ENCODE data around the gene NRGN. TPM values are rescaled to one million over a fixed set of nuclear protein-coding genes. Genes with fewer than 3 reads are reported as not detected.

The NRGN gene
- total RNA-seq, 1 experiment from 2014 or later, result 7.8 TPM

- Mint-ChIP-seq H3K4me3 (ENCODE audit: unreplicated experiment) (no peak overlapping the region), H3K36me3 (ENCODE audit: insufficient read depth, unreplicated experiment) (no peaks in the 10 kb centered on the region), H3K4me1 (ENCODE audit: low read depth, unreplicated experiment) (peaks cover 6% of the 10 kb centered on the region), H3K27ac (ENCODE audit: unreplicated experiment) (no peak overlapping the region), H3K27me3 (ENCODE audit: insufficient read depth, unreplicated experiment) (peaks cover 43% of the 10 kb centered on the region), H3K9me3 (ENCODE audit: unreplicated experiment) (no peaks in the 10 kb centered on the region)
- Histone ChIP-seq H3K27me3 (replicated peaks; ENCODE audit: control insufficient read depth, insufficient read depth, low read length) (peaks cover 8% of the 10 kb centered on the region), H3K4me3 (ENCODE audit: low read depth, low read length) (no peak overlapping the region), H3K4me1 (peaks cover 6% of the 10 kb centered on the region), H3K9me3 (no peaks in the 10 kb centered on the region), H3K36me3 (ENCODE audit: control insufficient read depth, insufficient read depth, low read length) (no peaks in the 10 kb centered on the region)
- no peak for DNase-seq
- ChIA-PET POLR2A (no interaction called here), CTCF (interaction anchor here (0.7 kb wide), 1 partner anchor 67 kb away, joined by 3 read pairs; no protein-coding TSS in a partner anchor)
- BruUV-seq (replicated peaks), result no TSS peak
- no peak for TF ChIP-seq CTCF (IDR thresholded peaks at IDR 0.05; ENCODE audit: insufficient read depth in 1 of 2, low read depth in 1 of 2, low read length in 1 of 2, severe bottlenecking in 1 of 2, unreplicated experiment in 1 of 2)
- intact Hi-C loops (cut with micrococcal nuclease; ENCODE audit: unreplicated experiment), result no loop called here
Observed at GRCh38 chr11:124736736-124737135, 3.0 kb upstream of the NRGN start.

- Histone ChIP-seq H3K27me3 (replicated peaks; ENCODE audit: control insufficient read depth, insufficient read depth, low read length) (peaks cover 8% of the 10 kb centered on the region), H3K9me3 (no peaks in the 10 kb centered on the region), H3K4me3 (ENCODE audit: low read depth, low read length) (no peak overlapping the region), H3K4me1 (peaks cover 6% of the 10 kb centered on the region), H3K36me3 (ENCODE audit: control insufficient read depth, insufficient read depth, low read length) (no peaks in the 10 kb centered on the region)
- Mint-ChIP-seq H3K4me3 (ENCODE audit: unreplicated experiment) (no peak overlapping the region), H3K27me3 (ENCODE audit: insufficient read depth, unreplicated experiment) (peaks cover 46% of the 10 kb centered on the region), H3K4me1 (ENCODE audit: low read depth, unreplicated experiment) (peaks cover 6% of the 10 kb centered on the region), H3K27ac (ENCODE audit: unreplicated experiment) (no peak overlapping the region), H3K36me3 (ENCODE audit: insufficient read depth, unreplicated experiment) (no peaks in the 10 kb centered on the region), H3K9me3 (ENCODE audit: unreplicated experiment) (no peaks in the 10 kb centered on the region)
- no peak for TF ChIP-seq CTCF (IDR thresholded peaks at IDR 0.05; ENCODE audit: insufficient read depth in 1 of 2, low read depth in 1 of 2, low read length in 1 of 2, severe bottlenecking in 1 of 2, unreplicated experiment in 1 of 2)
- CTCF ChIA-PET, result no interaction called here
- BruUV-seq (replicated peaks), result no TSS peak
- DNase-seq, result no peak
- intact Hi-C loops (cut with micrococcal nuclease; ENCODE audit: unreplicated experiment), result no loop called here
- POLR2A ChIA-PET, result interaction anchor here (0.6 kb wide), 1 partner anchor 64 kb away, joined by 4 read pairs; no protein-coding TSS in a partner anchor
Observed at GRCh38 chr11:124737638-124738305, 2.0 kb upstream of the NRGN start.

- Histone ChIP-seq H3K4me1 (peaks cover 6% of the 10 kb centered on the region), H3K27me3 (replicated peaks; ENCODE audit: control insufficient read depth, insufficient read depth, low read length) (peaks cover 8% of the 10 kb centered on the region), H3K9me3 (no peaks in the 10 kb centered on the region), H3K4me3 (ENCODE audit: low read depth, low read length) (no peak overlapping the region; the same call in 1 of the 2 replicates), H3K36me3 (ENCODE audit: control insufficient read depth, insufficient read depth, low read length) (no peaks in the 10 kb centered on the region)
- intact Hi-C loops (cut with micrococcal nuclease; ENCODE audit: unreplicated experiment), result loop anchor here (1.0 kb wide), 5 partner anchors 8 to 66 kb away; partner anchors contain the start of genes SIAE and SPA17
- H3K4me3 Mint-ChIP-seq (ENCODE audit: unreplicated experiment), result peak overlapping the region; percentile 65
- peaks cover 47% of the 10 kb centered on the region for H3K27me3 Mint-ChIP-seq (ENCODE audit: insufficient read depth, unreplicated experiment)
- H3K9me3 Mint-ChIP-seq (ENCODE audit: unreplicated experiment), result no peaks in the 10 kb centered on the region
- no peaks in the 10 kb centered on the region for H3K36me3 Mint-ChIP-seq (ENCODE audit: insufficient read depth, unreplicated experiment)
- DNase-seq, result no peak
- TF ChIP-seq CTCF (IDR thresholded peaks at IDR 0.05; ENCODE audit: insufficient read depth in 1 of 2, low read depth in 1 of 2, low read length in 1 of 2, severe bottlenecking in 1 of 2, unreplicated experiment in 1 of 2), result no peak
- no TSS peak for BruUV-seq (replicated peaks)
- POLR2A ChIA-PET, result interaction anchor here (0.7 kb wide), 1 partner anchor 9 kb away, joined by 3 read pairs; no protein-coding TSS in a partner anchor
- peaks cover 6% of the 10 kb centered on the region for H3K4me1 Mint-ChIP-seq (ENCODE audit: low read depth, unreplicated experiment)
- H3K27ac Mint-ChIP-seq (ENCODE audit: unreplicated experiment), result no peak overlapping the region
- CTCF ChIA-PET, result interaction anchor here (0.7 to 2.1 kb wide), 8 partner anchors 14 to 137 kb away, joined by 3 to 12 read pairs (median 6); partner anchors contain the start of genes ESAM and TBRG1
Observed at GRCh38 chr11:124738713-124739478, 846 bp upstream of the NRGN start.

Measured in Caco-2 (cell line).